HG03469 (cell line): ENCODE results near the gene IL17RD.

Source experiments
- ATAC-seq: cut with Tn5 transposase; IDR thresholded peaks from one replicate; pipeline ENCODE4 v1.9.1; 2021; ENCODE audit warnings: mild to moderate bottlenecking, moderate library complexity, moderate number of reproducible peaks; ENCODE audit not compliant: unreplicated experiment

IL17RD gene

GRCh38 chr3:57131210-57131588 is 34.0 kb downstream of the IL17RD start:
- no peak for ATAC-seq

- ATAC-seq, result no peak
Measured at GRCh38 chr3:57130571-57131209, 34.5 kb downstream of the IL17RD start.

GRCh38 chr3:57128826-57129667 is 36.1 kb downstream of the IL17RD start:
- ATAC-seq, result no peak

GRCh38 chr3:57127891-57128518 is 37.1 kb downstream of the IL17RD start:
- ATAC-seq, result no peak

- ATAC-seq, result no peak
Measured at GRCh38 chr3:57126244-57126643, 38.9 kb downstream of the IL17RD start.

GRCh38 chr3:57120451-57121174 is 44.5 kb downstream of the IL17RD start:
- ATAC-seq, result no peak

- no peak for ATAC-seq
Measured at GRCh38 chr3:57120040-57120439, 45.1 kb downstream of the IL17RD start.

- ATAC-seq, result no peak
Measured at GRCh38 chr3:57118254-57118653, 46.9 kb downstream of the IL17RD start.

GRCh38 chr3:57116501-57116900 is 48.7 kb downstream of the IL17RD start:
- no peak for ATAC-seq

- ATAC-seq, result no peak
Measured at GRCh38 chr3:57112206-57112605, 52.9 kb downstream of the IL17RD start.

GRCh38 chr3:57110798-57111197 is 54.4 kb downstream of the IL17RD start:
- ATAC-seq, result no peak

GRCh38 chr3:57110214-57110613 is 54.9 kb downstream of the IL17RD start:
- no peak for ATAC-seq

GRCh38 chr3:57109437-57110199 is 55.5 kb downstream of the IL17RD start:
- no peak for ATAC-seq

- no peak for ATAC-seq
Measured at GRCh38 chr3:57108684-57109083, 56.5 kb downstream of the IL17RD start.

- no peak for ATAC-seq
Measured at GRCh38 chr3:57105585-57105984, 59.6 kb downstream of the IL17RD start.

- no peak for ATAC-seq
Measured at GRCh38 chr3:57100046-57100695, 65.0 kb downstream of the IL17RD start.

GRCh38 chr3:57098418-57099310 is 66.5 kb downstream of the IL17RD start:
- no peak for ATAC-seq

- no peak for ATAC-seq
Measured at GRCh38 chr3:57097536-57097935, 67.6 kb downstream of the IL17RD start.

- ATAC-seq, result no peak
Measured at GRCh38 chr3:57095363-57095762, 69.8 kb downstream of the IL17RD start.
